DOHH2 (cell line): ENCODE results near the gene CEL.

Experiments used
- EZH2phosphoT487 ChIP-seq: fragments of 200-600 bp; sonication (generic); IDR thresholded peaks from 2 replicates; pipeline ENCODE4 v1.6.1; 2017; ENCODE audit warnings: borderline replicate concordance, mild to moderate bottlenecking, antibody characterized with exemption, low read length, moderate library complexity, mixed read lengths
- TF ChIP-seq, protein P1 (sequence below): fragments of 200-600 bp; sonication (generic); IDR thresholded peaks from one replicate; pipeline ENCODE4 v1.5.1; 2014; ENCODE audit warnings: antibody characterized with exemption, mild to moderate bottlenecking, low read depth, low read length; ENCODE audit not compliant: poor library complexity, severe bottlenecking

DNA sequence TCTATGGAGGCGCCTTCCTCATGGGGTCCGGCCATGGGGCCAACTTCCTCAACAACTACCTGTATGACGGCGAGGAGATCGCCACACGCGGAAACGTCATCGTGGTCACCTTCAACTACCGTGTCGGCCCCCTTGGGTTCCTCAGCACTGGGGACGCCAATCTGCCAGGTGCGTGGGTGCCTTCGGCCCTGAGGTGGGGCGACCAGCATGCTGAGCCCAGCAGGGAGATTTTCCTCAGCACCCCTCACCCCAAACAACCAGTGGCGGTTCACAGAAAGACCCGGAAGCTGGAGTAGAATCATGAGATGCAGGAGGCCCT is 3.2 kb downstream of the CEL start:
- TF ChIP-seq, protein P1, sequence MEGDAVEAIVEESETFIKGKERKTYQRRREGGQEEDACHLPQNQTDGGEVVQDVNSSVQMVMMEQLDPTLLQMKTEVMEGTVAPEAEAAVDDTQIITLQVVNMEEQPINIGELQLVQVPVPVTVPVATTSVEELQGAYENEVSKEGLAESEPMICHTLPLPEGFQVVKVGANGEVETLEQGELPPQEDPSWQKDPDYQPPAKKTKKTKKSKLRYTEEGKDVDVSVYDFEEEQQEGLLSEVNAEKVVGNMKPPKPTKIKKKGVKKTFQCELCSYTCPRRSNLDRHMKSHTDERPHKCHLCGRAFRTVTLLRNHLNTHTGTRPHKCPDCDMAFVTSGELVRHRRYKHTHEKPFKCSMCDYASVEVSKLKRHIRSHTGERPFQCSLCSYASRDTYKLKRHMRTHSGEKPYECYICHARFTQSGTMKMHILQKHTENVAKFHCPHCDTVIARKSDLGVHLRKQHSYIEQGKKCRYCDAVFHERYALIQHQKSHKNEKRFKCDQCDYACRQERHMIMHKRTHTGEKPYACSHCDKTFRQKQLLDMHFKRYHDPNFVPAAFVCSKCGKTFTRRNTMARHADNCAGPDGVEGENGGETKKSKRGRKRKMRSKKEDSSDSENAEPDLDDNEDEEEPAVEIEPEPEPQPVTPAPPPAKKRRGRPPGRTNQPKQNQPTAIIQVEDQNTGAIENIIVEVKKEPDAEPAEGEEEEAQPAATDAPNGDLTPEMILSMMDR = no peak
- no peak for TF ChIP-seq EZH2phosphoT487
